Progenitor cell of endocrine pancreas (in vitro differentiated cells): ENCODE measurements around the gene IPO8. TPM values are rescaled to one million over a fixed set of nuclear protein-coding genes. Genes with fewer than 3 reads are reported as not detected.

ENCODE experiments used
- DNase-seq: peaks from one replicate; pipeline ENCODE4 v3.0.0; 2021; ENCODE audit warnings: low spot score; ENCODE audit not compliant: unreplicated experiment
- H3K27ac Mint-ChIP-seq: 2 replicates; pipeline ENCODE4 v1.8.0; 2021; ENCODE audit warnings: mild to moderate bottlenecking, moderate library complexity, mixed read lengths
- H3K27me3 Mint-ChIP-seq: 2 replicates; pipeline ENCODE4 v1.8.0; 2021; ENCODE audit warnings: mixed read lengths
- H3K36me3 Mint-ChIP-seq: 2 replicates; pipeline ENCODE4 v1.8.0; 2022; ENCODE audit warnings: mixed read lengths; ENCODE audit not compliant: insufficient read depth
- H3K4me1 Mint-ChIP-seq: 2 replicates; pipeline ENCODE4 v1.8.0; 2021; ENCODE audit warnings: low read depth, mixed read lengths
- H3K4me3 Mint-ChIP-seq: 2 replicates; pipeline ENCODE4 v1.8.0; 2021; ENCODE audit warnings: low read depth, mild to moderate bottlenecking, moderate library complexity, mixed read lengths
- H3K9me3 Mint-ChIP-seq: 2 replicates; pipeline ENCODE4 v1.8.0; 2021; ENCODE audit warnings: low read depth, mixed read lengths
- total RNA-seq: library from RNA; stranded (reverse); gene quantifications from 2 replicates; pipeline ENCODE4 v1.2.1, GENCODE V29; 2021
- TF ChIP-seq, protein P1 (sequence below): fragments of 200-600 bp; sonication (generic); IDR thresholded peaks from one replicate; pipeline ENCODE4 v1.5.0; 2021; ENCODE audit warnings: antibody characterized with exemption, mild to moderate bottlenecking; ENCODE audit not compliant: unreplicated experiment

Gene IPO8
- total RNA-seq, 1 donor from 2014 or later = 93.3 TPM

DNA sequence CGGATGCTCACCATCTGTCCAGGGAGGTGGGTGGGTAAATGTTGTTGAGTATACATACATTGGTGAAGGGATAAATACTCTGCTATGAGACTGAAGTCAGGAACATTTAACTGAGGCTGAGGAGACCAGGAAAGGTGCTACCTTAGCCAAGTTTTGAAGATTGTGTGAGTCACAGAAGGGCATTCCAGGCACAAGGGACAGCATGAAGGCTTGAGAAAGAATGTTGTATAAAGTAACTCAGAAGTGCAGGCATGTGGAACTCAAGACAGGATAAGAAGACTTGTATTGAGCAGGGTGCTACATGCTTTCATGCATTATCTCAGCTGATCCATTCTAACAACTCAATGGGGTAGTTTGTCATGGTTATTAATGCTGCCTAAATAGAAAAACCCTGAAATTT, 112.7 kb downstream of the IPO8 start:
- Mint-ChIP-seq H3K27me3 (no peaks in the 10 kb centered on the region), H3K4me1 (no peaks in the 10 kb centered on the region)

DNA sequence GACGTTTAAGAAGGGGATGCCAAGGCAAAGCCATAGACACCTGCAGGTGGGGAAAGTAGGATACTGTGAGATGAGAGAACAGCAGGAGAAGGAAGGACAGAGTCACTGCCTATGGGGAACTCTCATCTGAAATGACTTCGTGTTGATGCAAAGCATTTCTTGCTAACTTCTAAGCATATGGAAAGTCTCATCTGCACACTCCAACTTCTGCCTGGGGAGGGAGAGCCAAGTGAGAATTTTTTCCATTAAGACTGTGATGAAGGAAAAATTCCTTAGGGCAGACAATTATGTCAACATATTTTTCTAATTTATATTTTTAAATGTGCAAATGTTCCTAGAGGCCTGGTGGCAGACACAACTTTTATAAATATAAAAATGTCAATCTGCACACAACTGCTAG, 115.3 kb downstream of the IPO8 start:
- H3K27me3 Mint-ChIP-seq = no peaks in the 10 kb centered on the region
- no peak overlapping the region for H3K4me3 Mint-ChIP-seq
- no peak overlapping the region for H3K27ac Mint-ChIP-seq
- DNase-seq = no peak
- H3K9me3 Mint-ChIP-seq = peaks cover 3% of the 10 kb centered on the region
- TF ChIP-seq, protein P1, sequence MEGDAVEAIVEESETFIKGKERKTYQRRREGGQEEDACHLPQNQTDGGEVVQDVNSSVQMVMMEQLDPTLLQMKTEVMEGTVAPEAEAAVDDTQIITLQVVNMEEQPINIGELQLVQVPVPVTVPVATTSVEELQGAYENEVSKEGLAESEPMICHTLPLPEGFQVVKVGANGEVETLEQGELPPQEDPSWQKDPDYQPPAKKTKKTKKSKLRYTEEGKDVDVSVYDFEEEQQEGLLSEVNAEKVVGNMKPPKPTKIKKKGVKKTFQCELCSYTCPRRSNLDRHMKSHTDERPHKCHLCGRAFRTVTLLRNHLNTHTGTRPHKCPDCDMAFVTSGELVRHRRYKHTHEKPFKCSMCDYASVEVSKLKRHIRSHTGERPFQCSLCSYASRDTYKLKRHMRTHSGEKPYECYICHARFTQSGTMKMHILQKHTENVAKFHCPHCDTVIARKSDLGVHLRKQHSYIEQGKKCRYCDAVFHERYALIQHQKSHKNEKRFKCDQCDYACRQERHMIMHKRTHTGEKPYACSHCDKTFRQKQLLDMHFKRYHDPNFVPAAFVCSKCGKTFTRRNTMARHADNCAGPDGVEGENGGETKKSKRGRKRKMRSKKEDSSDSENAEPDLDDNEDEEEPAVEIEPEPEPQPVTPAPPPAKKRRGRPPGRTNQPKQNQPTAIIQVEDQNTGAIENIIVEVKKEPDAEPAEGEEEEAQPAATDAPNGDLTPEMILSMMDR = no peak
- H3K36me3 Mint-ChIP-seq = no peaks in the 10 kb centered on the region
- H3K4me1 Mint-ChIP-seq = no peaks in the 10 kb centered on the region

More for the DNA sequence above, 112.7 kb downstream of the IPO8 start:
- Mint-ChIP-seq H3K27ac (no peak overlapping the region), H3K4me3 (no peak overlapping the region), H3K36me3 (no peaks in the 10 kb centered on the region), H3K9me3 (no peaks in the 10 kb centered on the region)
- DNase-seq = no peak
- TF ChIP-seq, protein P1 = no peak

Other genes starting within 250 kb of the IPO8 start
- 82.2 and 91.5 TPM in 2 replicates for gene CAPRIN2, start 59.1 kb upstream of the IPO8 start, total RNA-seq
- 17.5 and 24.1 TPM in 2 replicates for gene TSPAN11, start 230.9 kb upstream of the IPO8 start, total RNA-seq